HepG2 (cell line): ENCODE measurements around the gene PRDX5. TPM values are rescaled to one million over a fixed set of nuclear protein-coding genes. Genes with fewer than 3 reads are reported as not detected.
A peak's percentile ranks its signal among the peaks of the same experiment; 100 is the strongest.

Experiments used
- ELF1 ChIP-seq: sonication (generic); formaldehyde crosslinking; IDR thresholded peaks from 2 replicates; pipeline ENCODE4 v1.4.0; 2020; ENCODE audit warnings: missing genetic modification reagents
- GABPA ChIP-seq, 2 experiments: IDR thresholded peaks; 2 replicates each; pipeline ENCODE4 v1.6.1; 2011 to 2016; ENCODE audit warnings: low read depth in 2 of 2, low read length in 1 of 2, missing biosample characterization in 1 of 2, missing genetic modification characterization in 1 of 2
- HMGA1 ChIP-seq: sonication (generic); formaldehyde crosslinking; conservative IDR thresholded peaks from 2 replicates; pipeline ENCODE4 v1.4.0; 2020; ENCODE audit warnings: missing genetic modification reagents
- ONECUT2 ChIP-seq: sonication (generic); formaldehyde crosslinking; IDR thresholded peaks from 2 replicates; pipeline ENCODE4 v1.4.0; 2020; ENCODE audit warnings: missing genetic modification reagents
- REXO4 ChIP-seq: sonication (generic); formaldehyde crosslinking; IDR thresholded peaks from 2 replicates; pipeline ENCODE4 v1.8.0; 2022; ENCODE audit warnings: missing genetic modification reagents, mild to moderate bottlenecking, borderline replicate concordance
- SAFB2 ChIP-seq: sonication (generic); formaldehyde crosslinking; IDR thresholded peaks from 2 replicates; pipeline ENCODE4 v1.5.1; 2020; ENCODE audit warnings: missing genetic modification reagents, low read depth, mild to moderate bottlenecking, borderline replicate concordance
- SRF ChIP-seq: IDR thresholded peaks from 2 replicates; pipeline ENCODE4 v1.6.1; 2011; ENCODE audit warnings: mild to moderate bottlenecking, low read depth, low read length, moderate library complexity
- ZFP82 ChIP-seq: sonication (generic); formaldehyde crosslinking; IDR thresholded peaks from 2 replicates; pipeline ENCODE4 v1.5.1; 2020; ENCODE audit warnings: mild to moderate bottlenecking, missing genetic modification reagents, borderline replicate concordance
- ZNF101 ChIP-seq: sonication (generic); formaldehyde crosslinking; IDR thresholded peaks from 2 replicates; pipeline ENCODE4 v1.4.0; 2020; ENCODE audit warnings: mild to moderate bottlenecking, low read depth, missing genetic modification reagents, borderline replicate concordance
- ZNF124 ChIP-seq: sonication (generic); formaldehyde crosslinking; IDR thresholded peaks from 2 replicates; pipeline ENCODE4 v1.4.0; 2020; ENCODE audit warnings: missing genetic modification reagents
- ZNF205 ChIP-seq: IDR thresholded peaks from 2 replicates; pipeline ENCODE4 v1.6.1; 2018; ENCODE audit warnings: missing biosample characterization, missing genetic modification reagents
- ZNF207 ChIP-seq: fragments of 450-650 bp; IDR thresholded peaks from 2 replicates; pipeline ENCODE4 v1.6.1; 2016; ENCODE audit warnings: antibody characterized with exemption, borderline replicate concordance
- ZNF232 ChIP-seq: sonication (generic); formaldehyde crosslinking; IDR thresholded peaks from 2 replicates; pipeline ENCODE4 v1.4.0; 2020; ENCODE audit warnings: missing genetic modification reagents, borderline replicate concordance
- ZNF253 ChIP-seq: sonication (generic); formaldehyde crosslinking; IDR thresholded peaks from 2 replicates; pipeline ENCODE4 v1.8.0; 2022; ENCODE audit warnings: mild to moderate bottlenecking, missing genetic modification reagents, borderline replicate concordance
- ZNF34 ChIP-seq: sonication (generic); formaldehyde crosslinking; IDR thresholded peaks from 2 replicates; pipeline ENCODE4 v1.4.0; 2020; ENCODE audit warnings: mild to moderate bottlenecking, missing genetic modification reagents, borderline replicate concordance
- ZNF546 ChIP-seq: sonication (generic); formaldehyde crosslinking; conservative IDR thresholded peaks from 2 replicates; pipeline ENCODE4 v1.8.1; 2023; ENCODE audit warnings: mild to moderate bottlenecking, missing genetic modification reagents
- ZNF556 ChIP-seq: sonication (generic); formaldehyde crosslinking; IDR thresholded peaks from 2 replicates; pipeline ENCODE4 v1.4.0; 2020; ENCODE audit warnings: mild to moderate bottlenecking, missing genetic modification reagents, borderline replicate concordance
- ZNF570 ChIP-seq: sonication (generic); formaldehyde crosslinking; IDR thresholded peaks from 2 replicates; pipeline ENCODE4 v1.4.0; 2020; ENCODE audit warnings: mild to moderate bottlenecking, missing genetic modification reagents, borderline replicate concordance
- ZNF724P ChIP-seq: sonication (generic); formaldehyde crosslinking; IDR thresholded peaks from 2 replicates; pipeline ENCODE4 v1.8.0; 2022; ENCODE audit warnings: missing genetic modification reagents, borderline replicate concordance
- ZNF792 ChIP-seq: IDR thresholded peaks from 2 replicates; pipeline ENCODE4 v1.6.1; 2016
- ZSCAN31 ChIP-seq: sonication (generic); formaldehyde crosslinking; IDR thresholded peaks from 2 replicates; pipeline ENCODE4 v1.5.0; 2020; ENCODE audit warnings: low read depth, mild to moderate bottlenecking, missing genetic modification reagents
- polyA plus RNA-seq, 8 experiments: library from polyadenylated mRNA; depleted of rRNA in 3 of 8; stranded (reverse) in 7 of 8; unstranded in 1 of 8; fragments of >200 nt; fragmentation: Illumina TruSeq in 4 of 8; extraction: Trizol in 4 of 8; gene quantifications; 2 replicates each; pipeline versions ENCODE4 v1.2.1 to v1.2.3, GENCODE V29; 2011 to 2016; ENCODE audit warnings: low read depth in 4 of 8, missing spikeins in 1 of 8, mixed read lengths in 1 of 8; ENCODE audit not compliant: insufficient read depth in 1 of 8
- total RNA-seq, 5 experiments: library from RNA; depleted of rRNA; stranded (reverse); fragments of >200 nt; fragmentation: Illumina TruSeq; extraction: Trizol; gene quantifications; 2 replicates each; pipeline ENCODE4 v1.2.3, GENCODE V29; 2016; ENCODE audit warnings: low read depth in 1 of 5
- TF ChIP-seq, protein P1 (sequence below): sonication (generic); formaldehyde crosslinking; IDR thresholded peaks from 2 replicates; pipeline ENCODE4 v1.4.0; 2020; ENCODE audit warnings: missing genetic modification reagents
- TF ChIP-seq, protein P2 (sequence below): sonication (generic); formaldehyde crosslinking; conservative IDR thresholded peaks from 2 replicates; pipeline ENCODE4 v1.8.0; 2022; ENCODE audit warnings: missing genetic modification reagents
- TF ChIP-seq, protein P3 (sequence below), 2 experiments: sonication (generic) in 1 of 2; formaldehyde crosslinking in 1 of 2; IDR thresholded peaks; 2 replicates each; pipeline versions ENCODE4 v1.4.0 to v1.6.1; 2018 to 2020; ENCODE audit warnings: missing genetic modification reagents in 2 of 2, borderline replicate concordance in 1 of 2, low read depth in 1 of 2, mild to moderate bottlenecking in 1 of 2, missing biosample characterization in 1 of 2
- TF ChIP-seq, protein P4 (sequence below): IDR thresholded peaks from 2 replicates; pipeline ENCODE4 v1.6.1; 2016

PRDX5 gene
- total and polyA plus RNA-seq, 2 of the 13 experiments (the other 11 are each of a cell fraction or from before 2014, with no cell fraction given) = 215 to 311 TPM

DNA sequence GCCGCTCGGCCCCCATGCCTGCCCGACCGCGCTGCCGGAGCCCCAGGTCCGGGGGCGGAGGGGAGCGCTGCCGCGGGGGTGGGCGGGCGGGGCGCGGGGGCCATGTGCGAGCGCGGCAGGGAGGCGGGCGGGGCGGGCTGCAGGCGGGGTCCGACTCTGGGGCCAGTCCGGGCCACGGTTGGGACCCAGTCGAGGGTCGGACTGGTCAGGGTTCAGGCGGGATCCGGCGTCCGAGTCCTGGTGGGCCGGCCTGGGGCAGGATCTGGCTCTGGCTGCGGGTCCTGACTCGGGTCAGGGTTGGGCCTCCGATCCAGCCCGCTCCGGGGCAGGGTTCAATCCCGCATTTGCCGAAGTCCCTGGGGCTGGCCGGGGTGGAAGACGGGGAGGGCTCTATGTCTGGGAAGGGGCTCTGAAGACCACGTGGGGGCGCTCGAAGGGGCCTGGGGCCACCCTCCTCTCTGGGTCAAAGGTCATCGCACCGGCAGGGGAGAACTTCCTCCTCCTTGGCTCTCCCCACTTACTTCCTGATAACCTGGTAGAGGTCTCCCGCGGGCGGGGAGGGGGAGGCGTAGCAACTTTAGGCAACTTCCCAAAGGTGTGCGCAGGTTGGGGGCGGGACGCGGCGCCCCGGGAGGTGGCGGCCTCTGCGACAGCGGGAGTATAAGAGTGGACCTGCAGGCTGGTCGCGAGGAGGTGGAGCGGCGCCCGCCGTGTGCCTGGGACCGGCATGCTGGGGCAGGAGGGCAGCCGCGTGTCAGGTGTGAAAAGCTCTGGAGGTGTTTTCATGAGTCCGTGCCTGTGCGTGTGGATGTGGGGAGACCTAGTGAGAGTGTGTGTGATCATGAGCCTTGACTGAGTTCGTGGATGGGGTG is 12.0 kb upstream of the PRDX5 start (continued):
- TF ChIP-seq REXO4 (CRISPR knock-in tag) (no peak), ZNF724P (CRISPR knock-in tag) (peak; percentile 78; the same call in 1 of the 2 replicates), ELF1 (CRISPR knock-in tag) (peak; percentile 79), SRF (no peak), ZNF253 (CRISPR knock-in tag) (no peak), HMGA1 (CRISPR knock-in tag) (no peak), ZNF34 (CRISPR knock-in tag) (no peak), SAFB2 (CRISPR knock-in tag) (no peak), ZNF205 (CRISPR knock-in tag) (no peak; the same call in 1 of the 2 replicates), ZFP82 (0 out of 2 replicates have a peak, but pooled peaks have one; percentile 59), ZNF792 (peak; percentile 75), GABPA (IDR thresholded peaks at IDR 0.05; ENCODE audit: low read depth, low read length) (no peak), GABPA (CRISPR knock-in tag; IDR thresholded peaks at IDR 0.05; ENCODE audit: low read depth) (peak; percentile 80), ONECUT2 (CRISPR knock-in tag) (no peak), ZNF207 (no peak), ZNF546 (peak; percentile 45; the same call in 1 of the 2 replicates), ZNF232 (CRISPR knock-in tag) (no peak), ZSCAN31 (CRISPR knock-in tag) (0 out of 2 replicates have a peak, but pooled peaks have one; percentile 48), ZNF556 (no peak), ZNF570 (CRISPR knock-in tag) (no peak), ZNF101 (CRISPR knock-in tag) (no peak), ZNF124 (CRISPR knock-in tag) (no peak; the same call in 1 of the 2 replicates)
- TF ChIP-seq, protein P1, sequence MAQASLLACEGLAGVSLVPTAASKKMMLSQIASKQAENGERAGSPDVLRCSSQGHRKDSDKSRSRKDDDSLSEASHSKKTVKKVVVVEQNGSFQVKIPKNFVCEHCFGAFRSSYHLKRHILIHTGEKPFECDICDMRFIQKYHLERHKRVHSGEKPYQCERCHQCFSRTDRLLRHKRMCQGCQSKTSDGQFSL (CRISPR knock-in tag) = no peak
- TF ChIP-seq, protein P2, sequence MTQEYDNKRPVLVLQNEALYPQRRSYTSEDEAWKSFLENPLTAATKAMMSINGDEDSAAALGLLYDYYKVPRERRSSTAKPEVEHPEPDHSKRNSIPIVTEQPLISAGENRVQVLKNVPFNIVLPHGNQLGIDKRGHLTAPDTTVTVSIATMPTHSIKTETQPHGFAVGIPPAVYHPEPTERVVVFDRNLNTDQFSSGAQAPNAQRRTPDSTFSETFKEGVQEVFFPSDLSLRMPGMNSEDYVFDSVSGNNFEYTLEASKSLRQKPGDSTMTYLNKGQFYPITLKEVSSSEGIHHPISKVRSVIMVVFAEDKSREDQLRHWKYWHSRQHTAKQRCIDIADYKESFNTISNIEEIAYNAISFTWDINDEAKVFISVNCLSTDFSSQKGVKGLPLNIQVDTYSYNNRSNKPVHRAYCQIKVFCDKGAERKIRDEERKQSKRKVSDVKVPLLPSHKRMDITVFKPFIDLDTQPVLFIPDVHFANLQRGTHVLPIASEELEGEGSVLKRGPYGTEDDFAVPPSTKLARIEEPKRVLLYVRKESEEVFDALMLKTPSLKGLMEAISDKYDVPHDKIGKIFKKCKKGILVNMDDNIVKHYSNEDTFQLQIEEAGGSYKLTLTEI (CRISPR knock-in tag) = no peak
- TF ChIP-seq, protein P3, sequence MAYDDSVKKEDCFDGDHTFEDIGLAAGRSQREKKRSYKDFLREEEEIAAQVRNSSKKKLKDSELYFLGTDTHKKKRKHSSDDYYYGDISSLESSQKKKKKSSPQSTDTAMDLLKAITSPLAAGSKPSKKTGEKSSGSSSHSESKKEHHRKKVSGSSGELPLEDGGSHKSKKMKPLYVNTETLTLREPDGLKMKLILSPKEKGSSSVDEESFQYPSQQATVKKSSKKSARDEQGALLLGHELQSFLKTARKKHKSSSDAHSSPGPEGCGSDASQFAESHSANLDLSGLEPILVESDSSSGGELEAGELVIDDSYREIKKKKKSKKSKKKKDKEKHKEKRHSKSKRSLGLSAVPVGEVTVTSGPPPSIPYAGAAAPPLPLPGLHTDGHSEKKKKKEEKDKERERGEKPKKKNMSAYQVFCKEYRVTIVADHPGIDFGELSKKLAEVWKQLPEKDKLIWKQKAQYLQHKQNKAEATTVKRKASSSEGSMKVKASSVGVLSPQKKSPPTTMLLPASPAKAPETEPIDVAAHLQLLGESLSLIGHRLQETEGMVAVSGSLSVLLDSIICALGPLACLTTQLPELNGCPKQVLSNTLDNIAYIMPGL (CRISPR knock-in tag; IDR thresholded peaks at IDR 0.05; ENCODE audit: borderline replicate concordance in 1 of 2, low read depth in 1 of 2) = peak; percentile 87 to 89; a peak in 3 of 4 replicates
- TF ChIP-seq, protein P4, sequence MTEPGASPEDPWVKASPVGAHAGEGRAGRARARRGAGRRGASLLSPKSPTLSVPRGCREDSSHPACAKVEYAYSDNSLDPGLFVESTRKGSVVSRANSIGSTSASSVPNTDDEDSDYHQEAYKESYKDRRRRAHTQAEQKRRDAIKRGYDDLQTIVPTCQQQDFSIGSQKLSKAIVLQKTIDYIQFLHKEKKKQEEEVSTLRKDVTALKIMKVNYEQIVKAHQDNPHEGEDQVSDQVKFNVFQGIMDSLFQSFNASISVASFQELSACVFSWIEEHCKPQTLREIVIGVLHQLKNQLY (CRISPR knock-in tag) = no peak
